Germinal center (tissue), 1 donor: ENCODE measurements around the gene TTLL3.
A peak's percentile ranks its signal among the peaks of the same experiment; 100 is the strongest.

ENCODE experiments used
- DNase-seq: peaks from one replicate; pipeline ENCODE4 v3.0.0; 2012; ENCODE audit warnings: mixed read lengths, low spot score

TTLL3 gene

DNA sequence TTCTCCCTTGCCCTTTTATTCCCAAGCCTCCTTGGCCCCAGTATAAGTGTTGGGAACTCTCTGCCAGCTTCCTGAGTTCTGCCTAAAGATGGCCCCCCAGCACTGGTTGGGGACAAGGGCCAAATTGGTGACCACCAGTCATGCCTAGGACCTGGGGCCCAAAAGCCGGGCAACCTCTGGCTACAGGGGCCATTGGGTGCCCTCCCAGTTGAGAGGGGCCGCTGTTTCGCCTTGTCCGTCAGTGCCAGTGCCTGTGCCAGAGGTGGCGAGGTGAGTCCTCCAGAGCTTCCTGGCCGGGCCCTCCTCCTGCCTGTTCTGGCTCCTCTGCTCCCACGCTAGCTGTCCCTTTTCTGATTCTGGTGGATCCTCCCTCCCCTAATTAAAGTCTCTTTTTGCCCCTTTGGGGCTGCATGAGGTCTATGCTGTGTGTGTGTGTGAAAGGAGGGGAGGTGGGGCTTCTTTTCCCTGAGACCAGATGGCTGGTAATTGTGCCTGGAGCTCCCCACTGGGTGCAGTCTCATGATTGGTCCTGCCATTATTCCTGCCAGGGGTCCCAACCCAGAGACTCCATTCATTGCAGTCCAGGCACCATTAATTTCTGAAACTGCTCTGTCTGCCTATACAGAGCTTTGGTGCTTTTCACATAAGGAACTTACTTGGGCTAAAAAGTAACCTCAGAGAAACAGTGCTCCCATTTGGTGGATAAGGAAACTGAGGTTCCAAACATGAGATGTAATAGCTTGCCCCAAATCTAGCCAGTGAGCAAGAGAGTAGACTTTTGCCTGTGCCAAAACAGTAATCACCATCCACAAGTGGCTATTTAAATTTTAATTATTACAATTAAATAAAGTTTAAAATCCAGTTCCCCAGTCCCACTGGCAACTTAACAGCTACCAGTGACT is 3.1 kb upstream of the TTLL3 start:
- no peak for DNase-seq

GRCh38 chr3:9807981-9808344 is 2.1 kb upstream of the TTLL3 start:
- no peak for DNase-seq

- DNase-seq: peak; percentile 51
Observed at GRCh38 chr3:9808345-9809037, 1.6 kb upstream of the TTLL3 start.

DNA sequence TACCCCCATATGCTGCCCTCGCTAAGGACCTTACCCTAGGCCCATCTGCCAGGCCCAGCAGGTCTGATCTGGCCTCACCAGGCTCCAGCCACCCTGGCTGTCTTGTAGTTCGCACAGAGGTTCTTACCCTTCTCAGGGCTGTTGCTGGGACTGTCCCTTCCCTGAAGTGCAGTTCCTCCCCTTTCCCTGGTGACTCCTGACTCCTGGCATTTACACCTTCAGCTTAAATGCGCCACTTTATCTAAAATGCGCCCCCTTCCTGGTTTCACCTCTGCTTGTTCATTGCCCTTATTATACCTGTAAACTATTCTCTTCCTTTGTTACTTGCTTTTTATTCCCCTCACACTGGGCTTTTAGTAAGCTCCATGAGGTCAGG is 835 bp upstream of the TTLL3 start:
- peak; percentile 14 for DNase-seq

- no peak for DNase-seq
Observed at GRCh38 chr3:9810433-9810770, 340 bp downstream of the TTLL3 start.

DNA sequence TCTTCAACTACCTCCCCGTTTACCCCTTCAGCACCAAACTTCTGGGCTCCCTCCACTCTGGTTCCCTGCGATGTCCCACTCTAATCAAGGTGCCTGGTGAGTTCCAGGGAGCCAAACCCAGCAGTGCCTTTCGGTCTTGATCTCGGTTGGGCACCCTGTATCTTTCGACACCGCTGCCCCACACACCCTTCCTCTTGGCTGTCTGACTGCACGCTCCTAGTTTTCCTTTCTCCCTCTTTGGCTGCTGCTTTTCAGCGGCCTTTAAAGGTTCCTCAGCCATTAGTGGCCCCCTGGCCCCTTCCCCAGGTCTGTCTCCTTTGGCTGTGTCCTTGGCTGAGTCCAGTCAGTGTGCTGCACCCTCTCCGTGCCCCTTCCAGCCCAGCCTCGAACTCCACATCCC is 784 bp downstream of the TTLL3 start:
- DNase-seq: no peak

DNA sequence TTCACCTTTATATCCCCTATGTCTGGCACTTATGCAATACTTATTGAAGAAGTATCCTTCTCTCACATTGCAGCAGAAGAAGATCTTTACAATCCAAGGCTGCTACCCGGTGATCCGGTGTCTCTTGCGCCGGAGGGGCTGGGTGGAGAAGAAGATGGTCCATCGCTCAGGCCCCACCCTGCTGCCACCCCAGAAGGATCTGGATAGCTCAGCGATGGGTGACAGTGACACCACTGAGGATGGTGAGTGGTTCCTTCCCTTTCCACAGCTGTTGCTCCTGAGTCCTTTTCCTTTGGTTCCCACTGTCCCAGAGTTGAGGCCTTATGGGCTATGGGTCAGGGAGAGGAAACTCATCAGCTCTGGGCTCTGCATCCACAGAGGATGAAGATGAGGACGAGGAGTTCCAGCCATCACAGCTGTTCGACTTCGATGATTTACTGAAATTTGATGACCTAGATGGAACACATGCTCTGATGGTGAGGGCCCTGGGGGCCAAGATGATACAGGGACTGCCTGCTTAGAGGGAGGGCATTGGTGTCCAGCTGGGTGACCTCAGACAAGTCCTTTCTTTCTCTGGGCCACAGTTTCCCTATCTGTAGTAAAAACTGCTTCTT is 2.9 kb downstream of the TTLL3 start:
- DNase-seq: no peak

DNA sequence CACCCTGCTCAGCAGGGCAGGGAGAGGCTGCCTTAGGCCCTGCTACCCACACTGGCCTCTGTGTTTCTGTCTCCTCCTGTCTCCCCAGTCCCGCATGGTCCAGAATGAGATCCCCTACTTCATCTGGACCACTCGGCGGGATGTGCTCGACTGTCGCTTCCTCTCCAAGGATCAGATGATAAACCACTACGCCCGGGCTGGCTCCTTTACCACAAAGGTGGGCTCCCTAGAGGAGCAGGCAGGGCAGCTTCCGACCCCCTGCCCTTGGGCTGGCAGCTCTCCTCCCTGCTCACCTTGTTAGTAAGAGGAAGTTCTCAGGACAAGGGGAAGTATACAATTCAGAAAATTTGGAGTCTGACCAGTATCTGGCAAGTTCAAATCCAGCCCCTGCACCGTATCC is 5.9 kb downstream of the TTLL3 start:
- no peak for DNase-seq

GRCh38 chr3:9817436-9817835 is 7.4 kb downstream of the TTLL3 start:
- no peak for DNase-seq

DNA sequence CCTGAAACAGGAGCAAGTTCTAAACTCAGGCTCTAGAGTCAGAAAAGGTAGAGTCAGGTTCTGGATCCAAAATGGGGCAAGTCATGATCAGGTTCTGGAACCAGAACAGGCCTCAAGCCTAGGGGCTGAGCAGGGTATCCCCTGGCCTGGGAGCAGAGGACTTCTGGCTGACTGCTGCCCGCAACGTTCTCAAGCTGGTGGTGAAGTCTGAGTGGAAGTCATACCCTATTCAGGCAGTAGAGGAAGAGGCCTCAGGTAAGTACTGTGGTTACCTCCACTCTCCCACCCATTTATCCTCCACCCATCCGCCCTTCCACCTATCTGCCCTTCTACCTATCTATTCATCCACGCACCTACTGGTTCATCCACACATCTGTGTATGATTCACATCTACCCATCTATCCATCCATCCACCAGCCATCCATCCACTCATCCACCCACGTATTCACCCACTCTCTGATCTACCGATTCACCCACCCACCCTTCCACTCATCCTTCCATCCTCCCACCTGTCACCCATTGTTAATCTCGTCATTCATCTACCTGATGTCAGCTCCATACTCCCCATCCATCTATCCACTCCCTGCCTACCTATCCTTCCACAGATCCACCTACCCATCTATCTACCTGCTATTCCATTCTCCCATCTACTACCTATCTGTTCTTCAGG is 8.7 kb downstream of the TTLL3 start:
- no peak for DNase-seq

DNA sequence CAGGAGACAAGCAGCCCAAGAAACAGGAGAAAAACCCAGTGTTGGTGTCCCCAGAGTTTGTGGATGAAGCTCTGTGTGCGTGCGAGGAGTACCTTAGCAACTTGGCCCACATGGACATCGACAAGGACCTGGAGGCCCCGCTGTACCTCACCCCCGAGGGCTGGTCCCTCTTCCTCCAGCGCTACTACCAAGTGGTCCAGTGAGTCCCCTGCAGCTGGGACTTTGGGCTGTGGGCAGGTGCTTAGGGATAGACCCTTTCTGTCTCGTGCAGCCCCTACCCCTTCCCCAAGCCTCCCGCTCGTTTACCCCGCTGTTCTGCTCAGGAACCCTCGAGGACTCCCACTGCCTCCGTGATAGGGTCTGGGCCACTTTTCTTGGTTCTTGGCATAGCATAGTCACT is 10.5 kb downstream of the TTLL3 start:
- no peak for DNase-seq

GRCh38 chr3:9820946-9821345 is 10.9 kb downstream of the TTLL3 start:
- DNase-seq: no peak

- no peak for DNase-seq
Observed at GRCh38 chr3:9825451-9826040, 15.5 kb downstream of the TTLL3 start.

DNA sequence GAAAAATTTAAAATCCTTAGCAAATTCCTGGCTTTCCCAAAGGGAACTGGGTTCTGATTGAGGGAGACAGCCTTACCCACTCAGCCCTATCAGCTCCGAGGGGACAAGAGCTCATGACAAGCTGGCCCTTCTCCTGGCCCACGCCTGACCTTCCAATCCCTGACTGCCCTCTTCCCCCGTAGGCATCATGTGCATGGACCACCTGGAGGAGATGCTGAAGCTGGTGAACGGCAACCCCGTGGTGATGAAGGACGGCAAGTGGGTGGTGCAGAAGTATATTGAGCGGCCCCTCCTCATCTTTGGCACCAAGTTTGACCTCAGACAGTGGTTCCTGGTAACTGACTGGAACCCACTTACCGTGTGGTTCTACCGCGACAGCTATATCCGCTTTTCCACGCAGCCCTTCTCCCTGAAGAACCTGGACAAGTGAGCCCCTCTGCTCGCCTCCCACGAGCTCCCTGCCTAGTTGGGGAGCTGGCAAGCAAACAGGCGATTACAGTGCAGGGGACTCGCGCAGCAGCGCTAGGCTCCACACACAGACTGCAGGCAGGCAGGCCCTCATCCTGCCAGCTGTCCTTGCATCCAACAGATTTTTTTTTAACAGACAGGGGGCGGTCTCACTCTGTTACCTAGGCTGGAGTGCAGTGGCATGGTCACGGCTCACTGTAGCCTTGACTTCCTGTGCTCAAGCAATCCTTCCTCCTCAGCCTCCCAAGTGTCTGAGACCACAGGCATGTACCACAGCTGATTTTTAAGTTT is 16.9 kb downstream of the TTLL3 start:
- DNase-seq: peak; percentile 30

- no peak for DNase-seq
Observed at GRCh38 chr3:9828801-9829755, 19.0 kb downstream of the TTLL3 start.

DNA sequence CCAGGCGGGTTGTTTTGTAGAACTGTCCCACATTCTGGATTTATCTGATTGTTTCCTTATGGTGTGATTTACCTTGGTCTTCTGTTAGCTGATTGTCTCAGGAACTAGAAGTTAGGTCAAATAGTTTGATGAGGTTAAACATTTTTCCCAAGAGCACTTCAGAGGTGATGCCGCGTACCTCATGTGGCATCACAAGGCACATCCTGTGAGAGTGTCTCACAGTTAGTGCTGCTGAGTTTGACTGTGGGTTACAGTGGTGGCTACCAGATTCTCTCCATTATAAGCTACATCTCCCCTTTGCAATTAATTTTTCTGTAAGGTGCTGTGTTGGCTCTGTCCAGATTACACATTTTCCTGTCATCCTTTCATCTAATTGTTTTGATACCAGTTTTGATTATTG is 21.2 kb downstream of the TTLL3 start:
- no peak for DNase-seq

DNA sequence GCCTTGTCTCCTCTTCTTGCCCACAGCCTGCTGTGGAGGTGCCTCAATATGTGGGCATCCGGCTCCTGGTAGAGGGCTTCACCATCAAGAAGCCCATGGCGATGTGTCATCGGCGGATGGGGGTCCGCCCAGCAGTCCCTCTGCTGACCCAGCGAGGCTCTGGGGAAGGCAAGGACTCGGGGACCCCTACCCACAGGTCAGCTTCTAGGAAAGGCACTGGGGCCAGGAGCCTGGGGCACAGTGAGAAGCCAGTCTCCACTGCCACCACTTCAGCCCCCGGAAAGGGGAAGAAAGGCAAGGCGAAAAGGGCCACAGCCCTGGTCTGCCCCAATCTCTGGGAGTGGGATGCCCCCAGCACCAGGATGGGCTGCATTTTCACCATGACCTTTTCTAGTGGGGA is 23.0 kb downstream of the TTLL3 start:
- no peak for DNase-seq

DNA sequence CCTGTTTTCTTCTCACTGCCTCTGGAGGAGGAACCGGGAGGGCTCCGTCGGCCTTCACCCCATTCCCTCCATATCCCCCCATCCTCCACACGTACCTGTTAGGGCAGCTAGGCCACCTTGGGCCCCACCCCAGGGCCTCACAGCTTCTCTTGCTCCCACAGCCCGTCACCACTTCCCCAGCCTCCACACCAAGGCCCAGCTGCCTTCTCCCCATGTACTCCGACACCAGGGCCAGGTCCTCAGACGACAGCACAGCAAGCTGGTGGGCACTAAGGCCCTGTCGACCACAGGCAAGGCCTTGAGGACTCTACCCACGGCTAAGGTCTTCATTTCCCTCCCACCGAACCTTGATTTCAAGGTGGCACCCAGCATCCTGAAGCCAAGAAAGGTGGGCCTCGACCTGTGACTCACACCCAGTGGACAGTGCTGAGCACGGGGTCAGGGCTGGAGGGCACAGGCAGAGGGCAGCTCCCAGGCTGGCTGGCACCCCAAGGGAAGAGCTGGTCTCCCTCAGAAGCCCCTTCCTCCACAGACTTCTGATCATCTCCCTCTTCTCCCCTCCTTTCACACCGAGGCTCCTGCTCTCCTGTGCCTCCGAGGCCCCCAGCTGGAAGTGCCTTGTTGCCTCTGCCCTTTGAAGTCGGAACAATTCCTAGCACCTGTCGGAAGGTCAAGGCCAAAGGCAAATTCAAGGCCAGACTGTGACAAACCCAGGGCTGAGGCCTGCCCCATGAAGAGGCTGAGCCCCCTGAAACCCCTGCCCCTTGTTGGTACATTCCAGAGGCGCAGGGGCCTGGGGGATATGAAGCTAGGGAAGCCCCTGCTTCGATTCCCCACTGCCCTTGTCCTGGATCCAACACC is 24.7 kb downstream of the TTLL3 start:
- no peak for DNase-seq
